Mucosa of rectum (tissue), 2 donors: Measurements from ENCODE around the gene CABYR.
"Not testable (repeated sequence)": the region's sequence is repeated elsewhere in the genome, so short reads cannot be mapped to it uniquely, and the experiment has no call there.

ENCODE experiments used
- H3K27ac ChIP-seq, 2 donors: one replicate each; pipeline ENCODE4 v1.7.0; 2013; ENCODE audit warnings: inconsistent platforms in 2 of 2, low read depth in 2 of 2, low read length in 2 of 2
- H3K27me3 ChIP-seq, 2 donors: one replicate each; pipeline ENCODE4 v1.7.0; 2013; ENCODE audit warnings: low read length in 2 of 2; ENCODE audit not compliant: control insufficient read depth in 2 of 2, insufficient read depth in 2 of 2
- H3K36me3 ChIP-seq, 2 donors: one replicate each; pipeline ENCODE4 v1.7.0; 2013; ENCODE audit warnings: low read length in 2 of 2; ENCODE audit not compliant: control insufficient read depth in 2 of 2, insufficient read depth in 2 of 2
- H3K4me1 ChIP-seq, 2 donors: one replicate each; pipeline ENCODE4 v1.7.0; 2013; ENCODE audit warnings: low read length in 2 of 2, mild to moderate bottlenecking in 1 of 2; ENCODE audit not compliant: control insufficient read depth in 2 of 2, insufficient read depth in 2 of 2
- H3K4me3 ChIP-seq, 2 donors: one replicate each; pipeline ENCODE4 v1.7.0; 2013; ENCODE audit warnings: low read length in 2 of 2
- H3K9ac ChIP-seq, 2 donors: one replicate each; pipeline ENCODE4 v1.7.0; 2013; ENCODE audit warnings: low read length in 2 of 2, low read depth in 1 of 2, mild to moderate bottlenecking in 1 of 2
- H3K9me3 ChIP-seq, 2 donors: one replicate each; pipeline ENCODE4 v1.7.0; 2013; ENCODE audit warnings: low read length in 2 of 2; ENCODE audit not compliant: control insufficient read depth in 2 of 2
- donor health status: healthy.
- donor health status: Normal muscosa, but diverticular disease.

The CABYR gene

GRCh38 chr18:24127735-24128134 is 11.1 kb upstream of the CABYR start:
- H3K9ac ChIP-seq = no peak overlapping the region
- no peak overlapping the region for H3K4me3 ChIP-seq
- H3K4me1 ChIP-seq = no peaks in the 10 kb centered on the region
- no peak overlapping the region for H3K27ac ChIP-seq
- H3K9me3 ChIP-seq = no peaks in the 10 kb centered on the region
- peaks cover 0 to 2% of the 10 kb centered on the region in 2 donors for H3K36me3 ChIP-seq
- H3K27me3 ChIP-seq = no peaks in the 10 kb centered on the region

- H3K36me3 ChIP-seq = peaks cover 0 to 2% of the 10 kb centered on the region in 2 donors
- no peak overlapping the region for H3K27ac ChIP-seq
- H3K4me3 ChIP-seq = no peak overlapping the region
- no peaks in the 10 kb centered on the region for H3K9me3 ChIP-seq
- H3K4me1 ChIP-seq = no peaks in the 10 kb centered on the region
- H3K9ac ChIP-seq = no peak overlapping the region
- H3K27me3 ChIP-seq = no peaks in the 10 kb centered on the region
These were observed 10.2 kb upstream of the CABYR start for GRCh38 chr18:24128700-24129099.

GRCh38 chr18:24130494-24130893 is 8.4 kb upstream of the CABYR start:
- H3K36me3 ChIP-seq = no peaks in the 10 kb centered on the region

GRCh38 chr18:24136967-24137373 is 1.9 kb upstream of the CABYR start:
- H3K9ac ChIP-seq = no peak overlapping the region
- H3K4me1 ChIP-seq = no peaks in the 10 kb centered on the region
- H3K27ac ChIP-seq = no peak overlapping the region
- no peaks in the 10 kb centered on the region for H3K27me3 ChIP-seq
- H3K9me3 ChIP-seq = no peaks in the 10 kb centered on the region
- H3K4me3 ChIP-seq = no peak overlapping the region
- no peaks in the 10 kb centered on the region for H3K36me3 ChIP-seq

More at GRCh38 chr18:24130494-24130893, 8.4 kb upstream of the CABYR start:
- Histone ChIP-seq H3K27me3 (no peaks in the 10 kb centered on the region), H3K4me3 (no peak overlapping the region), H3K9ac (no peak overlapping the region), H3K27ac (no peak overlapping the region), H3K4me1 (no peaks in the 10 kb centered on the region), H3K9me3 (no peaks in the 10 kb centered on the region)

- peak overlapping the region in 1 of 2 donors; percentile 24 for H3K27ac ChIP-seq
These were observed 463 bp upstream of the CABYR start for GRCh38 chr18:24138409-24138788.

GRCh38 chr18:24140697-24141096 is 1.8 kb downstream of the CABYR start:
- no peak overlapping the region for H3K9ac ChIP-seq
- H3K27ac ChIP-seq = no peak overlapping the region
- no peaks in the 10 kb centered on the region for H3K9me3 ChIP-seq
- H3K27me3 ChIP-seq = no peaks in the 10 kb centered on the region
- no peaks in the 10 kb centered on the region for H3K36me3 ChIP-seq
- no peaks in the 10 kb centered on the region for H3K4me1 ChIP-seq
- no peak overlapping the region for H3K4me3 ChIP-seq

More at GRCh38 chr18:24138409-24138788, 463 bp upstream of the CABYR start:
- H3K4me3 ChIP-seq = peak overlapping the region; percentile 62 to 70
- no peaks in the 10 kb centered on the region for H3K4me1 ChIP-seq
- H3K9me3 ChIP-seq = no peaks in the 10 kb centered on the region
- H3K9ac ChIP-seq = peak overlapping the region; percentile 29 to 60
- H3K36me3 ChIP-seq = no peaks in the 10 kb centered on the region
- H3K27me3 ChIP-seq = no peaks in the 10 kb centered on the region

GRCh38 chr18:24142376-24142775 is 3.5 kb downstream of the CABYR start:
- Histone ChIP-seq H3K36me3 (no peaks in the 10 kb centered on the region), H3K4me1 (no peaks in the 10 kb centered on the region), H3K9ac (no peak overlapping the region), H3K4me3 (no peak overlapping the region), H3K27ac (no peak overlapping the region), H3K9me3 (no peaks in the 10 kb centered on the region), H3K27me3 (no peaks in the 10 kb centered on the region)

- not testable (repeated sequence) for H3K9me3 ChIP-seq, H3K4me1 ChIP-seq, H3K27ac ChIP-seq, H3K36me3 ChIP-seq, H3K4me3 ChIP-seq, H3K27me3 ChIP-seq, H3K9ac ChIP-seq
These were observed 10.7 kb downstream of the CABYR start for GRCh38 chr18:24149591-24149990.

GRCh38 chr18:24153397-24153796 is 14.5 kb downstream of the CABYR start:
- no peaks in the 10 kb centered on the region for H3K27me3 ChIP-seq
- no peaks in the 10 kb centered on the region for H3K9me3 ChIP-seq
- no peak overlapping the region for H3K9ac ChIP-seq
- no peaks in the 10 kb centered on the region for H3K4me1 ChIP-seq
- H3K4me3 ChIP-seq = no peak overlapping the region
- peaks cover 0 to 19% of the 10 kb centered on the region in 2 donors for H3K36me3 ChIP-seq
- H3K27ac ChIP-seq = no peak overlapping the region

GRCh38 chr18:24157855-24158254 is 19.0 kb downstream of the CABYR start:
- Histone ChIP-seq H3K36me3 (peaks cover 6 to 38% of the 10 kb centered on the region in 2 donors), H3K4me3 (no peak overlapping the region), H3K27me3 (no peaks in the 10 kb centered on the region), H3K9me3 (no peaks in the 10 kb centered on the region), H3K9ac (no peak overlapping the region), H3K4me1 (no peaks in the 10 kb centered on the region), H3K27ac (no peak overlapping the region)

GRCh38 chr18:24160086-24160485 is 21.2 kb downstream of the CABYR start:
- no peak overlapping the region for H3K9ac ChIP-seq
- no peaks in the 10 kb centered on the region for H3K4me1 ChIP-seq
- H3K4me3 ChIP-seq = no peak overlapping the region
- H3K9me3 ChIP-seq = no peaks in the 10 kb centered on the region
- peaks cover 14 to 43% of the 10 kb centered on the region in 2 donors for H3K36me3 ChIP-seq
- no peaks in the 10 kb centered on the region for H3K27me3 ChIP-seq
- no peak overlapping the region for H3K27ac ChIP-seq
